Measurements from ENCODE around the gene MEOX2.

Gene MEOX2

GRCh38 chr7:15680446-15680845 is 6.0 kb downstream of the MEOX2 start:
- DNase-seq = no peak

- DNase-seq = no peak
Observed at GRCh38 chr7:15679306-15679705, 7.2 kb downstream of the MEOX2 start.

- no peak for DNase-seq
Observed at GRCh38 chr7:15678653-15679052, 7.8 kb downstream of the MEOX2 start.

- DNase-seq = no peak
Observed at GRCh38 chr7:15675379-15675778, 11.1 kb downstream of the MEOX2 start.

GRCh38 chr7:15674586-15674985 is 11.9 kb downstream of the MEOX2 start:
- no peak for DNase-seq

- no peak for DNase-seq
Observed at GRCh38 chr7:15669443-15670090, 16.9 kb downstream of the MEOX2 start.

- no peak for DNase-seq
Observed at GRCh38 chr7:15667991-15668390, 18.5 kb downstream of the MEOX2 start.

- DNase-seq = no peak
Observed at GRCh38 chr7:15662451-15662850, 24.0 kb downstream of the MEOX2 start.

GRCh38 chr7:15658247-15658646 is 28.2 kb downstream of the MEOX2 start:
- no peak for DNase-seq

GRCh38 chr7:15652776-15653290 is 33.6 kb downstream of the MEOX2 start:
- no peak for DNase-seq

- no peak for DNase-seq
Observed at GRCh38 chr7:15651693-15652092, 34.8 kb downstream of the MEOX2 start.

- DNase-seq = no peak
Observed at GRCh38 chr7:15650787-15651186, 35.7 kb downstream of the MEOX2 start.

GRCh38 chr7:15648461-15648961 is 38.0 kb downstream of the MEOX2 start:
- DNase-seq = no peak

- no peak for DNase-seq
Observed at GRCh38 chr7:15647309-15647708, 39.2 kb downstream of the MEOX2 start.

- DNase-seq = no peak
Observed at GRCh38 chr7:15643000-15643705, 43.3 kb downstream of the MEOX2 start.

- no peak for DNase-seq
Observed at GRCh38 chr7:15628876-15629275, 57.6 kb downstream of the MEOX2 start.

- no peak for DNase-seq
Observed at GRCh38 chr7:15626041-15626440, 60.4 kb downstream of the MEOX2 start.

- DNase-seq = no peak
Observed at GRCh38 chr7:15625466-15625865, 61.0 kb downstream of the MEOX2 start.

GRCh38 chr7:15621468-15621867 is 65.0 kb downstream of the MEOX2 start:
- no peak for DNase-seq

- no peak for DNase-seq
Observed at GRCh38 chr7:15620491-15621185, 65.8 kb downstream of the MEOX2 start.

GRCh38 chr7:15618275-15618674 is 68.2 kb downstream of the MEOX2 start:
- DNase-seq = no peak

GRCh38 chr7:15612205-15612604 is 74.3 kb downstream of the MEOX2 start:
- no peak for DNase-seq

GRCh38 chr7:15610503-15610902 is 76.0 kb downstream of the MEOX2 start:
- no peak for DNase-seq

- DNase-seq = no peak
Observed at GRCh38 chr7:15609287-15609686, 77.2 kb downstream of the MEOX2 start.

Measured in AML-193 (cell line).